ENCODE results near the gene GNL3L. TPM values are rescaled to one million over a fixed set of nuclear protein-coding genes. Genes with fewer than 3 reads are reported as not detected.

The GNL3L gene
- polyA plus RNA-seq, 1 experiment: 21.1 TPM

DNA sequence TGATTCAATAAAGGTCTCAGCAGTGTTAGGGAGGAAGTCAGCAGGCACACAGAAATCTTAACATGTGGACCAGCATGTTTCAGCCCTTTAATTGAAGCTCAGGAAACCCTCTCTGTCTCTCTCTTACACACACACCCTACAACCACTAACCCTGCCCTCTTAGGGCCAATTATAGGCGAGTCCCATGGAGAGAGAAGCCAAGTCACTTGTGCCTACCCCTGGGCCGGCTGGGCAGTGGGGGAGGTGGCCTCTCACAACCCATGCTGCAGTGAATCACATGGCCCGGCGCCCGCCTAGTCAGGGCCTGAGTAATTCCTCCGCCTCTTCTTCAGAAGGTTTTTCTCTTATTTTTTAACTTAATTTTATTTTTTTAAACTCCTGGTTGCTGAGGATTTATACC, 37.7 kb upstream of the GNL3L start:
- Histone ChIP-seq H3K27me3 (ENCODE audit: control insufficient read depth, insufficient read depth, low read length) (no peaks in the 10 kb centered on the region), H3K36me3 (ENCODE audit: control insufficient read depth, insufficient read depth, low read length) (no peaks in the 10 kb centered on the region), H3K4me3 (ENCODE audit: low read depth, low read length) (no peak overlapping the region)
- no peak for DNase-seq (ENCODE audit: low read depth)
- ChIA-PET POLR2A (no interaction called here), CTCF (no interaction called here)
- TF ChIP-seq, protein P1, sequence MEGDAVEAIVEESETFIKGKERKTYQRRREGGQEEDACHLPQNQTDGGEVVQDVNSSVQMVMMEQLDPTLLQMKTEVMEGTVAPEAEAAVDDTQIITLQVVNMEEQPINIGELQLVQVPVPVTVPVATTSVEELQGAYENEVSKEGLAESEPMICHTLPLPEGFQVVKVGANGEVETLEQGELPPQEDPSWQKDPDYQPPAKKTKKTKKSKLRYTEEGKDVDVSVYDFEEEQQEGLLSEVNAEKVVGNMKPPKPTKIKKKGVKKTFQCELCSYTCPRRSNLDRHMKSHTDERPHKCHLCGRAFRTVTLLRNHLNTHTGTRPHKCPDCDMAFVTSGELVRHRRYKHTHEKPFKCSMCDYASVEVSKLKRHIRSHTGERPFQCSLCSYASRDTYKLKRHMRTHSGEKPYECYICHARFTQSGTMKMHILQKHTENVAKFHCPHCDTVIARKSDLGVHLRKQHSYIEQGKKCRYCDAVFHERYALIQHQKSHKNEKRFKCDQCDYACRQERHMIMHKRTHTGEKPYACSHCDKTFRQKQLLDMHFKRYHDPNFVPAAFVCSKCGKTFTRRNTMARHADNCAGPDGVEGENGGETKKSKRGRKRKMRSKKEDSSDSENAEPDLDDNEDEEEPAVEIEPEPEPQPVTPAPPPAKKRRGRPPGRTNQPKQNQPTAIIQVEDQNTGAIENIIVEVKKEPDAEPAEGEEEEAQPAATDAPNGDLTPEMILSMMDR (IDR thresholded peaks at IDR 0.05; ENCODE audit: insufficient read depth, low read depth, low read length): no peak

DNA sequence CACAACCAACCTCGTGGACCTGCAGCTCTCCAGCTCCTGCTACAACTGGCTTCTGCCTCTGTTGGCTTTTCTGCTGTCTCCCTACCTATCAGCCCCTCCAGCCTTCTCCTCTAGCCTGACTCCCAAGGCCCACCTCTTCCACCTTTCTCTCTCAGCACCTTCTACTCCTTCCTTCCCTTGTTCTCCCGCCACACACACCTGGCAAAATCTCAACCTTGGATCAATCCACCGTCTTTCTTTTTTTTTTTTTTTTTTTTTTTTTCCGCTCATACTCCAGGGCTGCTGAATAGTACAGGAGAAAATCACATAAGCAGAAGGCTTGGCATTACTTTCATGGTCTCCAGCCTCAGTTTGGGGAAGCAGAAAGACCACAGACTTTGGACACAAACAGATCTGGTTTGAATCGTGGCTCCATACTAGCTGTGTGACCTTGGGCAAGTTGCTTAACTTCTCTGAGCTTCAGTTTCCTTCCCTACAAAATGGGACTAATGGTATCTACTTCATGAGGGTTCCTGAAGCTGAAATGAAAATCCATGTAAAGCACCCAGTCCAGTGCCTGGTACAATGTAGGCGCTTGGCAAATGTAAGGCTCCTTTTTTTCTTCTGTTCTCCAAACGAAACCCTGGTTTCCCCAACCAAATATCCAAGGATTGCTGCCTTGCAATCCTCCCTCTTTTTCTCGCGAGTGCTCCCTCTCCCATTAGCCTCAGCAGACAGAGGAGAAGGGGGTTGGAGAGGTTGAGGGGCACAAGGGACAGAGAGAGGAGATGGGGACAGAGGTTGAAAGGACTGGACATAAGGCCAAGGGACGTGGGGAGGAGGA, 35.6 kb upstream of the GNL3L start:
- POLR2A ChIA-PET: no interaction called here

DNA sequence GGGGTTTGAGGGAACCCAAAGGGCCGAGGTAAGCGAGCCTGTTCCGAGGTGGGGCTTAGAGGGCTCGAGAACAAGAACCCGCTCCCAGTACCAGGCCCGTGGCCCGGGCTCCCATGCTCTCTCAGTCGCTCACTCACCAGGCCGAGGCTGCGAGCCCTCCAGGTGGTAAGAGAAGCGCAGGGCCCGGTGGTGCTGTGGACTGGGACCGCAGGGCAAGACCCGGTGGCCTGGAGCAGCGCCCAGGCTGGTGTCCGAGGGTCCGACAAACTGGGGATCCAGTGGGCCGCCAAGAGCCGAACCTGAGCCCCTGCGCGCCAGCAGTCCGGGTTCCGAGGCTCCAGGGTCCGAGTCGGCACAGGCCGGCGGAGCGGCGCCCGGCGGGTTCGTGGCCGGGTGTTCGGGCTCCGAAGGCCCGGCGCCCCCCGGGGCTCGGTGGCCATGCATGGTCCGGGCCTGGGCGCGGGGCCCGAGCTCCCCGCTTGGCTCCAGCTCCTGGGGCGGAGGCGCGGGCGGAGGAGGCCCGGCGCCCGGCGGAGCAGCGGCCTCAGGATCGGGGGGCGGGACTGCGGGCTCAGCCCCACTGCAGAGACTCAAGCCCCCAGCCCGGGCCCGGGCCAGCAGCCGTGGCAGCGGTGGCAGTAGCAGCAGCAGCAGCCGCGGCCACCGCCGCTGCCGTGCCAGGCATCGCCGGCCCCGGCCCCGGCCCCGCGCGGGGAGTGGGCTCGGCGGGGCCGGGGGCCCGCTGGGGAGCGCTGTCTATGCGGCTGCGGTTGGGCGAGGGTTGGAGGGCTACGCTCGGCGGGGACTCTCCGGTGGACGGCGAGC, 34.8 kb upstream of the GNL3L start:
- Histone ChIP-seq H3K27me3 (ENCODE audit: control insufficient read depth, insufficient read depth, low read length) (no peaks in the 10 kb centered on the region), H3K36me3 (ENCODE audit: control insufficient read depth, insufficient read depth, low read length) (no peaks in the 10 kb centered on the region), H3K4me3 (ENCODE audit: low read depth, low read length) (peak overlapping the region; percentile 48)
- TF ChIP-seq, protein P1 (IDR thresholded peaks at IDR 0.05; ENCODE audit: insufficient read depth, low read depth, low read length): no peak
- POLR2A ChIA-PET: interaction anchor here (0.7 kb wide), 1 partner anchor 35 kb away, joined by 3 read pairs; the partner anchor contains the start of gene GNL3L
- no peak for DNase-seq (ENCODE audit: low read depth)
- CTCF ChIA-PET: no interaction called here

More for the DNA sequence above, 35.6 kb upstream of the GNL3L start:
- H3K27me3 ChIP-seq (ENCODE audit: control insufficient read depth, insufficient read depth, low read length): no peaks in the 10 kb centered on the region
- CTCF ChIA-PET: interaction anchor here (1.0 kb wide), 1 partner anchor 30 kb away, joined by 4 read pairs; no protein-coding TSS in a partner anchor
- H3K4me3 ChIP-seq (ENCODE audit: low read depth, low read length): peak overlapping the region; percentile 48
- TF ChIP-seq, protein P1 (IDR thresholded peaks at IDR 0.05; ENCODE audit: insufficient read depth, low read depth, low read length): no peak
- DNase-seq (ENCODE audit: low read depth): no peak
- no peaks in the 10 kb centered on the region for H3K36me3 ChIP-seq (ENCODE audit: control insufficient read depth, insufficient read depth, low read length)

DNA sequence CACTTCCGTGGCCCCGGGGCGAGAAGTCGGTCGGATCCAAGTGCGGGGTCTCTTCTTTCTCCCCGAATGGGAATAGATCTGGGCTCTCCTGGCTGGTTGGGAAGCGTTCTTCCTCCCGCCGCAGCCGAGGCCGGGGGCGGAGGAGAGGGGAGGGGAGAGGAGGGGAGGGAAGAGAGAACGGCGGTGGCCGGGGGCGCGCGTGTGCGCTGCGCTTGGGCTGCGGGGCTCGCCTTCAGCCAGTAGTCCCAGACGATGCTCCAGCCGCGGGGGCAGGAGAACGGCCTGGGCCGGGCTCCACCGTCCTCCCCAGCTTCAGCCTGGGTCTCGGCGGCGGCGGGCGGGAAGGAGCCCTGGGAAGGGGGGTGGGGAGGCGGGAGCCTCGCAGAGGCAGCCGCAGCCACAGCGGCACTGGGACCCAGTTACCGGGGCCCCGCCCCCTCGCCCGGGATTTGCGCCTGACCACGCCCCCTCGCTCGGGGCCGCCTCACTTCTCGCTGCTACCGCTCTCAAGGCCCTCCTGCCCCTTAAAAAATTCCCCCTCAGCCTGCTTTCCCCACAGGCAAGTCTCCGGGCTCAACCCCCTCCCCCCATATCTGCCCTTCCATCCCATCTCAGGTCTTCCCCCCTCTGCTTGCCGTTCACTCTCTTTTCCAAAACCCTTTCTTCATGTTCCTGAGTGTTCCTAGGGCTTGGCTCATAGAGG, 34.1 kb upstream of the GNL3L start, which contains the start of gene FGD1:
TSS of gene FGD1 (minus strand) at position 421 of the 703 bp plus-strand sequence. CDS start 802 bp downstream, outside the sequence.
- POLR2A ChIA-PET: interaction anchor here (0.7 kb wide), 1 partner anchor 34 kb away, joined by 3 read pairs; the partner anchor contains the start of gene GNL3L
- Histone ChIP-seq H3K27me3 (ENCODE audit: control insufficient read depth, insufficient read depth, low read length) (no peaks in the 10 kb centered on the region), H3K4me3 (ENCODE audit: low read depth, low read length) (peak within 1 kb of the TSS; percentile 48), H3K36me3 (ENCODE audit: control insufficient read depth, insufficient read depth, low read length) (no peaks in the 10 kb centered on the region)
- DNase-seq (ENCODE audit: low read depth): no peak
- CTCF ChIA-PET: no interaction called here
- TF ChIP-seq, protein P1 (IDR thresholded peaks at IDR 0.05; ENCODE audit: insufficient read depth, low read depth, low read length): no peak

All from BJ (cell line).